Epithelial cell of esophagus (primary cell): ENCODE results near the gene PLCB1.

Source experiments
- DNase-seq: peaks from one replicate; pipeline ENCODE4 v3.0.0; 2010; ENCODE audit warnings: low read depth
- H3K4me3 ChIP-seq: 2 replicates; pipeline ENCODE4 v1.5.1; 2011; ENCODE audit warnings: mild to moderate bottlenecking, low read length, control low read depth
- CTCF ChIP-seq: IDR thresholded peaks from 2 replicates; pipeline ENCODE4 v1.5.1; 2011; ENCODE audit warnings: low read depth, mild to moderate bottlenecking, low read length, control low read depth, inconsistent platforms; ENCODE audit not compliant: insufficient read depth; ENCODE audit errors: missing control alignments

Gene PLCB1

GRCh38 chr20:8234580-8234979 lies 102.5 kb downstream of the PLCB1 start:
- no peak overlapping the region for H3K4me3 ChIP-seq

GRCh38 chr20:8242066-8242465 lies 110.0 kb downstream of the PLCB1 start:
- no peak overlapping the region for H3K4me3 ChIP-seq
- TF ChIP-seq CTCF = no peak
- no peak for DNase-seq

More at GRCh38 chr20:8234580-8234979, 102.5 kb downstream of the PLCB1 start:
- DNase-seq = no peak
- TF ChIP-seq CTCF = no peak

- no peak overlapping the region for H3K4me3 ChIP-seq
- DNase-seq = no peak
- TF ChIP-seq CTCF = no peak
Observed at GRCh38 chr20:8242827-8243724, 111.0 kb downstream of the PLCB1 start.

- DNase-seq = peak; percentile 28
- H3K4me3 ChIP-seq = no peak overlapping the region
- TF ChIP-seq CTCF = no peak
Observed at GRCh38 chr20:8244637-8245036, 112.6 kb downstream of the PLCB1 start.

GRCh38 chr20:8246153-8246552 lies 114.1 kb downstream of the PLCB1 start:
- no peak overlapping the region for H3K4me3 ChIP-seq
- no peak for DNase-seq
- no peak for TF ChIP-seq CTCF

GRCh38 chr20:8246716-8247115 lies 114.7 kb downstream of the PLCB1 start:
- DNase-seq = no peak
- TF ChIP-seq CTCF = no peak
- no peak overlapping the region for H3K4me3 ChIP-seq

GRCh38 chr20:8248051-8248450 lies 116.0 kb downstream of the PLCB1 start:
- H3K4me3 ChIP-seq = no peak overlapping the region
- no peak for TF ChIP-seq CTCF
- no peak for DNase-seq
